ENCODE results near the gene NMT1.
A peak's percentile ranks its signal among the peaks of the same experiment; 100 is the strongest.

NMT1 gene

GRCh38 chr17:45073414-45074070, 12.4 kb downstream of the NMT1 start:
- no peak for ATAC-seq (ENCODE audit: insufficient read depth, low read depth)
- Histone ChIP-seq H3K4me1 (ENCODE audit: insufficient read depth, low read length) (no peaks in the 10 kb centered on the region), H3K9ac (ENCODE audit: low read depth, low read length) (no peak overlapping the region), H3K79me2 (ENCODE audit: insufficient read depth, low read length) (peaks cover 94% of the 10 kb centered on the region), H3K36me3 (ENCODE audit: insufficient read depth, low read length) (peaks cover 70% of the 10 kb centered on the region), H3K4me2 (ENCODE audit: insufficient read depth, low read length) (no peak overlapping the region), H3K27ac (ENCODE audit: low read length) (peak overlapping the region; percentile 31; the same call in 1 of the 2 replicates), H3K4me3 (ENCODE audit: low read depth in 1 of 2, low read length in 2 of 2) (no peak overlapping the region), H4K20me1 (ENCODE audit: insufficient read depth, low read length) (peaks cover 44% of the 10 kb centered on the region), H3K27me3 (ENCODE audit: insufficient read depth, low read length, poor library complexity) (no peaks in the 10 kb centered on the region), H3K9me3 (ENCODE audit: insufficient read depth, low read length, severe bottlenecking) (no peaks in the 10 kb centered on the region), H2AFZ (ENCODE audit: low read depth, low read length) (no peak overlapping the region)
- no peak for DNase-seq
- TF ChIP-seq CTCF (IDR thresholded peaks at IDR 0.05; ENCODE audit: borderline replicate concordance, extremely low read depth, low read length, poor library complexity, severe bottlenecking) (no peak), EZH2 (IDR thresholded peaks at IDR 0.05; ENCODE audit: borderline replicate concordance, low read depth, low read length, severe bottlenecking) (no peak)

GRCh38 chr17:45077643-45078042, 16.5 kb downstream of the NMT1 start:
- H3K9ac ChIP-seq (ENCODE audit: low read depth, low read length) = no peak overlapping the region
- no peaks in the 10 kb centered on the region for H3K9me3 ChIP-seq (ENCODE audit: insufficient read depth, low read length, severe bottlenecking)
- no peak overlapping the region for H3K4me2 ChIP-seq (ENCODE audit: insufficient read depth, low read length)
- H3K4me1 ChIP-seq (ENCODE audit: insufficient read depth, low read length) = no peaks in the 10 kb centered on the region
- DNase-seq (no peak), ATAC-seq (ENCODE audit: insufficient read depth, low read depth) (no peak)
- H3K79me2 ChIP-seq (ENCODE audit: insufficient read depth, low read length) = peaks cover 85% of the 10 kb centered on the region
- H2AFZ ChIP-seq (ENCODE audit: low read depth, low read length) = no peak overlapping the region
- TF ChIP-seq CTCF (IDR thresholded peaks at IDR 0.05; ENCODE audit: borderline replicate concordance, extremely low read depth, low read length, poor library complexity, severe bottlenecking) = no peak
- TF ChIP-seq EZH2 (IDR thresholded peaks at IDR 0.05; ENCODE audit: borderline replicate concordance, low read depth, low read length, severe bottlenecking) = no peak
- peaks cover 74% of the 10 kb centered on the region for H3K36me3 ChIP-seq (ENCODE audit: insufficient read depth, low read length)
- peaks cover 31% of the 10 kb centered on the region for H4K20me1 ChIP-seq (ENCODE audit: insufficient read depth, low read length)
- no peaks in the 10 kb centered on the region for H3K27me3 ChIP-seq (ENCODE audit: insufficient read depth, low read length, poor library complexity)
- H3K27ac ChIP-seq (ENCODE audit: low read length) = no peak overlapping the region
- H3K4me3 ChIP-seq (ENCODE audit: low read depth in 1 of 2, low read length in 2 of 2) = no peak overlapping the region

GRCh38 chr17:45081047-45081703, 20.1 kb downstream of the NMT1 start:
- H2AFZ ChIP-seq (ENCODE audit: low read depth, low read length) = no peak overlapping the region
- no peak overlapping the region for H3K4me3 ChIP-seq (ENCODE audit: low read depth in 1 of 2, low read length in 2 of 2)
- DNase-seq (no peak), ATAC-seq (ENCODE audit: insufficient read depth, low read depth) (no peak)
- H3K4me2 ChIP-seq (ENCODE audit: insufficient read depth, low read length) = no peak overlapping the region
- H4K20me1 ChIP-seq (ENCODE audit: insufficient read depth, low read length) = peaks cover 14% of the 10 kb centered on the region; the same call in 1 of the 2 replicates
- H3K79me2 ChIP-seq (ENCODE audit: insufficient read depth, low read length) = peaks cover 51% of the 10 kb centered on the region
- no peaks in the 10 kb centered on the region for H3K27me3 ChIP-seq (ENCODE audit: insufficient read depth, low read length, poor library complexity)
- no peaks in the 10 kb centered on the region for H3K9me3 ChIP-seq (ENCODE audit: insufficient read depth, low read length, severe bottlenecking)
- H3K27ac ChIP-seq (ENCODE audit: low read length) = no peak overlapping the region
- TF ChIP-seq CTCF (IDR thresholded peaks at IDR 0.05; ENCODE audit: borderline replicate concordance, extremely low read depth, low read length, poor library complexity, severe bottlenecking) (no peak), EZH2 (IDR thresholded peaks at IDR 0.05; ENCODE audit: borderline replicate concordance, low read depth, low read length, severe bottlenecking) (no peak)
- H3K36me3 ChIP-seq (ENCODE audit: insufficient read depth, low read length) = peaks cover 76% of the 10 kb centered on the region
- no peaks in the 10 kb centered on the region for H3K4me1 ChIP-seq (ENCODE audit: insufficient read depth, low read length)
- H3K9ac ChIP-seq (ENCODE audit: low read depth, low read length) = no peak overlapping the region
